GM12864 (cell line): ENCODE results near the gene NUCB2.

Source experiments
- DNase-seq: peaks from one replicate; pipeline ENCODE4 v3.0.0-alpha.2; 2011; ENCODE audit warnings: low read depth
- H3K4me3 ChIP-seq: 2 replicates; pipeline ENCODE4 v1.5.1; 2011; ENCODE audit warnings: mild to moderate bottlenecking, low read depth, low read length, control low read depth
- TF ChIP-seq, protein P1 (sequence below): IDR thresholded peaks from 2 replicates; pipeline ENCODE4 v1.5.1; 2011; ENCODE audit warnings: low read depth, mild to moderate bottlenecking, moderate library complexity, low read length, control low read depth, inconsistent platforms; ENCODE audit errors: missing control alignments

NUCB2 gene

DNA sequence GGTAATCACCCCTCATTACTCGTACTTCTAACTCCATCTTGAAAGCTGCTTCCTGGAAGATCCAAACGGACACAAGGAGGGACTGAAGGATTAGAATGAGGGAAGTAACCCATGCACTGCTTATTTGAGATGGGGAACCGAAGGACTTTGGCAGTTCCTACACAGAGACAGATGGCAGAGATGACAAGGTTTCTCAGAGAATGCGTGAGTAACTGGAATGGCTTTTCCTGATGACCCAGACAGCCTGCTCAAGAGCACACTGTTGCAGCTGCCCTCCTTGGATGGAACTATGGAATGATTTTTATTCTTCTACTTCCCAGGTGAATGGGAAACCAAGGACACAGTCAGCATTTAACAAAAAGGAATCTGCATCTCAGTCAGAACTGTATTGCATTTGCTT lies 104.6 kb downstream of the NUCB2 start:
- H3K4me3 ChIP-seq, result no peak overlapping the region
- TF ChIP-seq, protein P1, sequence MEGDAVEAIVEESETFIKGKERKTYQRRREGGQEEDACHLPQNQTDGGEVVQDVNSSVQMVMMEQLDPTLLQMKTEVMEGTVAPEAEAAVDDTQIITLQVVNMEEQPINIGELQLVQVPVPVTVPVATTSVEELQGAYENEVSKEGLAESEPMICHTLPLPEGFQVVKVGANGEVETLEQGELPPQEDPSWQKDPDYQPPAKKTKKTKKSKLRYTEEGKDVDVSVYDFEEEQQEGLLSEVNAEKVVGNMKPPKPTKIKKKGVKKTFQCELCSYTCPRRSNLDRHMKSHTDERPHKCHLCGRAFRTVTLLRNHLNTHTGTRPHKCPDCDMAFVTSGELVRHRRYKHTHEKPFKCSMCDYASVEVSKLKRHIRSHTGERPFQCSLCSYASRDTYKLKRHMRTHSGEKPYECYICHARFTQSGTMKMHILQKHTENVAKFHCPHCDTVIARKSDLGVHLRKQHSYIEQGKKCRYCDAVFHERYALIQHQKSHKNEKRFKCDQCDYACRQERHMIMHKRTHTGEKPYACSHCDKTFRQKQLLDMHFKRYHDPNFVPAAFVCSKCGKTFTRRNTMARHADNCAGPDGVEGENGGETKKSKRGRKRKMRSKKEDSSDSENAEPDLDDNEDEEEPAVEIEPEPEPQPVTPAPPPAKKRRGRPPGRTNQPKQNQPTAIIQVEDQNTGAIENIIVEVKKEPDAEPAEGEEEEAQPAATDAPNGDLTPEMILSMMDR, result no peak
- no peak for DNase-seq
